ENCODE data around the gene MAPK4.
"Not testable (repeated sequence)": the region's sequence is repeated elsewhere in the genome, so short reads cannot be mapped to it uniquely, and the experiment has no call there.

MAPK4 gene

DNA sequence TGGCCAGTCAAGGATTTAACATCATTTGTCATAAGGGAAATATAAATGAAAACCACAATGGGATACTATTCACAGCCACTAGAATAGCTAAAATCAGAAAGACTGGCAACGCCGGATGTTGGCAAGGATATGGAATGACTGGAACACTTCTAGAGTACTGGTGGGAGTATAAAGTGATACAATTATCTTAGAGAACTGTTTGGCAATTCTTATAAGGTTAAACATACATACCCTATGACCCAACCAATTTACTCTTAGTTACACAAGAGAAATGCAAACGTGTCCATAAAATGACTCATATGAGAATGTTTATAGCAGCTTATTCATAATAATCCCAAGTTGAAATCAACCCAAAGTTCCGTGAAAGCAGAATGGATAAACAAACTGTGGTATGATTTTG is 35.1 kb downstream of the MAPK4 start:
- TF ChIP-seq, protein P1, sequence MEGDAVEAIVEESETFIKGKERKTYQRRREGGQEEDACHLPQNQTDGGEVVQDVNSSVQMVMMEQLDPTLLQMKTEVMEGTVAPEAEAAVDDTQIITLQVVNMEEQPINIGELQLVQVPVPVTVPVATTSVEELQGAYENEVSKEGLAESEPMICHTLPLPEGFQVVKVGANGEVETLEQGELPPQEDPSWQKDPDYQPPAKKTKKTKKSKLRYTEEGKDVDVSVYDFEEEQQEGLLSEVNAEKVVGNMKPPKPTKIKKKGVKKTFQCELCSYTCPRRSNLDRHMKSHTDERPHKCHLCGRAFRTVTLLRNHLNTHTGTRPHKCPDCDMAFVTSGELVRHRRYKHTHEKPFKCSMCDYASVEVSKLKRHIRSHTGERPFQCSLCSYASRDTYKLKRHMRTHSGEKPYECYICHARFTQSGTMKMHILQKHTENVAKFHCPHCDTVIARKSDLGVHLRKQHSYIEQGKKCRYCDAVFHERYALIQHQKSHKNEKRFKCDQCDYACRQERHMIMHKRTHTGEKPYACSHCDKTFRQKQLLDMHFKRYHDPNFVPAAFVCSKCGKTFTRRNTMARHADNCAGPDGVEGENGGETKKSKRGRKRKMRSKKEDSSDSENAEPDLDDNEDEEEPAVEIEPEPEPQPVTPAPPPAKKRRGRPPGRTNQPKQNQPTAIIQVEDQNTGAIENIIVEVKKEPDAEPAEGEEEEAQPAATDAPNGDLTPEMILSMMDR (conservative IDR thresholded peaks at IDR 0.05; ENCODE audit: control insufficient read depth, insufficient read depth, low read depth, low read length): no peak
- DNase-seq (ENCODE audit: low read depth): peak; percentile 36
- no peak overlapping the region for H3K4me3 ChIP-seq (ENCODE audit: control insufficient read depth, low read depth, low read length)

DNA sequence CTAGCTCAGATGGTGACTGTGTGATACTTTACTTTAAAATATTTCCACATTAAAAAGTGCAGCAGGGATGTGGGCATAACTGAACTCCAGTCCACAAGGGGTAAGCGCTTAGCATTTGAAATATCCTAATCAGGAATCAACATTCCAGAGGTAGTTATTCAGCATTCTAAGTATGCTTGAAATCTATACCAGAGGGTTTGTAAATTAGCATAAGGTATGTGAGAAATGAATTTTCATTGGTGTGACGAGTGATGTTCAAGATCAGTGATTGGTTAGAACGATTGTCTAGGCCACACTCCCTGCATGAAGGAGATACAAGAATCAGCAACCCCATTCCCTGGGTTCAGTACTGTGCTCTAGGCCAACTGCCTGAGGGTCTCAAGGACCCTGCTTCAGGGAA is 42.6 kb downstream of the MAPK4 start:
- no peak overlapping the region for H3K4me3 ChIP-seq (ENCODE audit: control insufficient read depth, low read depth, low read length)
- TF ChIP-seq, protein P1 (conservative IDR thresholded peaks at IDR 0.05; ENCODE audit: control insufficient read depth, insufficient read depth, low read depth, low read length): no peak
- no peak for DNase-seq (ENCODE audit: low read depth)

DNA sequence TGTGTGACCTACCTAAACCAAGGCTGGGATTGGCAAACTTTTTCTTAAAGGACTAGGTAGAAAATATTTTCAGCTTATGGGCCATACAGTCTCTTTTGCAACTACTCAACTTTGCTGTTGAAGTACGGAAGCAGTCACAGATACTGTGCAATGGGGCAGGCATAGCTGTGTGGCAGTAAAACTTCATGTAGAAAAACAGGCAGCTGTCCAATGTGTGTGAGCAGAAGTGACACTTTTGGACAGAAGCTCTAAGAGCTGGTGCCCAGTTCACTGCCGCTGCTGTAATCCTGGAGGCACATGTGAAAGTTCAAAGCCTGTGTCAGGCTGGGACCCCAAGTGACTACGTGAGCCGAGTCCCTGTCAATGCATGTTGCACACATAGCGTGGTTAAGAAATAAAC is 46.7 kb downstream of the MAPK4 start:
- TF ChIP-seq, protein P1 (conservative IDR thresholded peaks at IDR 0.05; ENCODE audit: control insufficient read depth, insufficient read depth, low read depth, low read length): no peak
- H3K4me3 ChIP-seq (ENCODE audit: control insufficient read depth, low read depth, low read length): no peak overlapping the region
- DNase-seq (ENCODE audit: low read depth): no peak

DNA sequence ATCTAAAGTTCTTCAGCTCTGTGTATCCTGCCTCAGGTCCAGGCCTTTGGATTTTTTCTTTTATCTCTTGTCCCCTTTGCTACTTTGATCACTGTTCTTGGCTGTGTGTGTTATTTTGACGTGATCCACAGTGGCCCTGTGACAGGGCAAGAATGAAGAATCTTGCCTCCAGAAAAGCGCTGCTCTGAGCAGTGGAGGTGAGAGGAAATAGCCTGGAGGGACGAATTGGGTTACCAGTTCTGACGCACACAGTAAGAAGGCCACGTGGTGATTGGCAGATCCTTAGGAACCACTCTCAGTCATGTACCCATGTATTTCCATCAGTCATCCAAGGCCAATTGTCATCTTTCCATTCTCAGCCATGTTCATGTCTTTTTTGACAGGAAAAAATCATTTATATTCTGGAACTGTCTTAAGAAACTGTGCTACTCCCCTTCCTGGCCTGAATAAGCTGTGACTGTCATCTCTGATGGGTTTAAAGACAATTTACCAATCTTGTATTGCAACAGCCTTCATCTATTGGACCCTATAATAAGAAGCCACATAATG is 47.6 kb downstream of the MAPK4 start:
- no peak overlapping the region for H3K4me3 ChIP-seq (ENCODE audit: control insufficient read depth, low read depth, low read length)
- no peak for DNase-seq (ENCODE audit: low read depth)
- TF ChIP-seq, protein P1 (conservative IDR thresholded peaks at IDR 0.05; ENCODE audit: control insufficient read depth, insufficient read depth, low read depth, low read length): no peak

DNA sequence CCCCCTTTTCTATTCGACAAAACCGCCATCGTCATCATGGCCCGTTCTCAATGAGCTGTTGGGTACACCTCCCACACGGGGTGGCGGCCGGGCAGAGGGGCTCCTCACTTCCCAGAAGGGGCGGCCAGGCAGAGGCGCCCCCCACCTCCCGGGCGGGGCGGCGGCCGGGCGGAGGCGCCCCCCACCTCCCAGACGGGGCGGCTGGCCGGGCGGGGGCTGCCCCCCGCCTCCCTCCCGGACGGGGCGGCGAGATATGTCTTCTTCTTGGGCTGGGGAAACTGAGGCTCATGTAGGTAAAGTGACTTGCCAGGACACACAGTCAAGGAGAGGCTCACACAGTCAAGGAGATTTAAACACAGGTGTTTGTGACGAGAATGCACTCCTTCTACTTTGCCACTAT is 49.3 kb downstream of the MAPK4 start:
- not testable (repeated sequence) for DNase-seq (ENCODE audit: low read depth); H3K4me3 ChIP-seq (ENCODE audit: control insufficient read depth, low read depth, low read length)

DNA sequence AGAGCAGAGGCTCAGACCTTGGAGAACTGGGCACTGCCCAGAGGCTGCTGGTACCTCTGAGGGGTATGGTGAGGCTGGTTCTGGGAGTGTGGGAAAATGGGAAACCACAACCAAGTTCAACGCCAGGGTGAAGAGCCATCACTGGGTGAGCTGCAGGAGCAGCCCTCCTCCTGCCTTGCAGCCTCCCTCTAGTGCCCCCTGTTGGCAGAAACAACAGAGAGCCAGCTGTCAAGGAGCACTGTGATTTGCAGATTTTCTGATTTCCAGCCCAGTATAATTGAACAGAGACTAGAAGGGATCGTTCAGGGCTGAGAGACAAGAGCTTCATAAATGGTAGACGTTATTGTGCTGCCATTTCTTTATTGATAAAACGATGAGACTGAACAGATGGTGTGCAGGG is 50.5 kb downstream of the MAPK4 start:
- no peak overlapping the region for H3K4me3 ChIP-seq (ENCODE audit: control insufficient read depth, low read depth, low read length)
- TF ChIP-seq, protein P1 (conservative IDR thresholded peaks at IDR 0.05; ENCODE audit: control insufficient read depth, insufficient read depth, low read depth, low read length): peak; percentile 7
- no peak for DNase-seq (ENCODE audit: low read depth)

DNA sequence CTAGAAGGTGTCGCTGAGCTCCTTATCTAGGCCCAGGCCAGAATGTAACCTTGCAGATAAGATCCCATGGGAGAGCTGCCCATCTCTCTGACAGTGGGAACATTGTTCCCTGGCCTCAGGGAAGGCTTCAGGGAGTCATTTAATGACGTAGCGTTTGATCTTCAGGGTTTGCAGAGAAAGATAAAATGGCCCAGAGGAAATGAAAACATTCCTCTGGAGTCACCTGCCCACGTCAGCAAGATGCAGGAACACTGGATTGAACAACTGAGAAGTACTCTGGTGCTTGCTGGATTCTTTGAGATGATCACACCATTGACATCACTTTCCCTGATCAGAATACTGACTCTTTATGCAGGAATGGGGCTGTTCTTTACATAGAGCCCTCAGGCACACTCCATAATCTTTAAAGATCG is 51.6 kb downstream of the MAPK4 start:
- TF ChIP-seq, protein P1 (conservative IDR thresholded peaks at IDR 0.05; ENCODE audit: control insufficient read depth, insufficient read depth, low read depth, low read length): no peak
- DNase-seq (ENCODE audit: low read depth): no peak
- H3K4me3 ChIP-seq (ENCODE audit: control insufficient read depth, low read depth, low read length): no peak overlapping the region
